IMR-90 (cell line): ENCODE data around the gene MAN1A2. TPM values are rescaled to one million over a fixed set of nuclear protein-coding genes. Genes with fewer than 3 reads are reported as not detected.

ENCODE experiments used
- ATAC-seq: fragments of 200-7000 bp; cut with Tn5 transposase; 2 replicates; pipeline ENCODE4 v1.9.1; 2020; ENCODE audit warnings: low read depth, mild to moderate bottlenecking, moderate library complexity
- BruUV-seq: library from RNA; stranded (reverse); fragments of 400-500 nt; replicated peaks from 2 replicates; lab custom pipeline; 2021; lab: Mats Ljungman, UMichigan
- CTCF ChIA-PET: fragments of 300-600 bp; formaldehyde crosslinking; extraction: SDS; loops from one replicate; lab custom pipeline; 2021; ENCODE audit warnings: antibody characterized with exemption; lab: Yijun Ruan, JAX
- POLR2A ChIA-PET: fragments of 300-600 bp; sonication (Branson Sonifier 250); formaldehyde crosslinking; loops from one replicate; lab custom pipeline; 2022; ENCODE audit warnings: antibody characterized with exemption; ENCODE audit not compliant: unreplicated experiment; lab: Charles Lee
- DNase-seq: peaks from one replicate; pipeline ENCODE4 v3.0.0; 2013
- H2AFZ ChIP-seq: replicated peaks from 2 replicates; pipeline ENCODE3; 2013; ENCODE audit warnings: low read length, mild to moderate bottlenecking; ENCODE audit not compliant: poor library complexity
- H2AK5ac ChIP-seq: 2 replicates; pipeline ENCODE4 v1.6.1; 2013; ENCODE audit warnings: low read depth, low read length, inconsistent platforms
- H2AK9ac ChIP-seq: replicated peaks from 2 replicates; pipeline ENCODE3; 2013; ENCODE audit warnings: mild to moderate bottlenecking, low read depth, low read length, moderate library complexity; ENCODE audit not compliant: poor library complexity
- H2BK120ac ChIP-seq: 2 replicates; pipeline ENCODE4 v1.6.1; 2013; ENCODE audit warnings: low read depth, low read length, inconsistent platforms
- H2BK15ac ChIP-seq: 3 replicates; pipeline ENCODE4 v1.6.1; 2013; ENCODE audit warnings: low read depth, low read length, inconsistent platforms
- H2BK20ac ChIP-seq: 2 replicates; pipeline ENCODE4 v1.6.1; 2013; ENCODE audit warnings: low read depth, mild to moderate bottlenecking, inconsistent platforms, low read length, moderate library complexity
- H2BK5ac ChIP-seq: 2 replicates; pipeline ENCODE4 v1.6.1; 2013; ENCODE audit warnings: mild to moderate bottlenecking, low read depth, low read length, inconsistent platforms; ENCODE audit not compliant: poor library complexity, severe bottlenecking
- H3K14ac ChIP-seq: replicated peaks from 2 replicates; pipeline ENCODE4 v1.6.1; 2013; ENCODE audit warnings: low read depth, low read length, inconsistent platforms
- H3K18ac ChIP-seq: 2 replicates; pipeline ENCODE4 v1.6.1; 2013; ENCODE audit warnings: low read depth, low read length, control low read depth
- H3K23ac ChIP-seq: 2 replicates; pipeline ENCODE4 v1.6.1; 2013; ENCODE audit warnings: low read depth, low read length, inconsistent platforms
- H3K27ac ChIP-seq: 2 replicates; pipeline ENCODE4 v1.5.1; 2013; ENCODE audit warnings: mild to moderate bottlenecking, control low read depth, low read length; ENCODE audit not compliant: insufficient read depth
- H3K27me3 ChIP-seq: 2 replicates; pipeline ENCODE4 v1.6.1; 2013; ENCODE audit warnings: low read length; ENCODE audit not compliant: control insufficient read depth, insufficient read depth
- H3K36me3 ChIP-seq: 2 replicates; pipeline ENCODE4 v1.6.1; 2013; ENCODE audit warnings: low read length, mixed read lengths; ENCODE audit not compliant: control insufficient read depth, insufficient read depth
- H3K4ac ChIP-seq: 2 replicates; pipeline ENCODE4 v1.6.1; 2013; ENCODE audit warnings: low read depth, low read length, inconsistent platforms
- H3K4me1 ChIP-seq: 2 replicates; pipeline ENCODE4 v1.6.1; 2013; ENCODE audit warnings: low read length, mixed read lengths; ENCODE audit not compliant: control insufficient read depth, insufficient read depth
- H3K4me2 ChIP-seq: 2 replicates; pipeline ENCODE4 v1.6.1; 2013; ENCODE audit warnings: low read depth, mild to moderate bottlenecking, control low read depth, low read length, moderate library complexity
- H3K4me3 ChIP-seq: 2 replicates; pipeline ENCODE4 v1.5.1; 2013; ENCODE audit warnings: low read depth, mild to moderate bottlenecking, control low read depth, low read length, moderate library complexity; ENCODE audit not compliant: insufficient read depth
- H3K56ac ChIP-seq: 2 replicates; pipeline ENCODE4 v1.6.1; 2013; ENCODE audit warnings: low read length, inconsistent platforms; ENCODE audit not compliant: insufficient read depth; ENCODE audit errors: extremely low read depth
- H3K79me1 ChIP-seq, 2 experiments: 2 replicates each; pipeline ENCODE4 v1.6.1; 2013; ENCODE audit warnings: low read length in 2 of 2, inconsistent platforms in 1 of 2, low read depth in 1 of 2
- H3K9ac ChIP-seq: 2 replicates; pipeline ENCODE4 v1.6.1; 2013; ENCODE audit warnings: low read depth, low read length, control low read depth
- H3K9me1 ChIP-seq: 2 replicates; pipeline ENCODE4 v1.6.1; 2013; ENCODE audit warnings: low read length, inconsistent platforms; ENCODE audit not compliant: insufficient read depth
- H3K9me3 ChIP-seq: 2 replicates; pipeline ENCODE4 v1.6.1; 2013; ENCODE audit warnings: low read length; ENCODE audit not compliant: control insufficient read depth, insufficient read depth
- H4K20me1 ChIP-seq: 2 replicates; pipeline ENCODE4 v1.6.1; 2013; ENCODE audit warnings: low read length, inconsistent platforms; ENCODE audit not compliant: insufficient read depth
- H4K5ac ChIP-seq: 2 replicates; pipeline ENCODE4 v1.6.1; 2013; ENCODE audit warnings: mild to moderate bottlenecking, low read depth, low read length, control low read depth
- H4K8ac ChIP-seq, 2 experiments: 2 replicates each; pipeline ENCODE4 v1.6.1; 2013; ENCODE audit warnings: low read depth in 2 of 2, low read length in 2 of 2, control low read depth in 1 of 2, inconsistent platforms in 1 of 2
- H4K91ac ChIP-seq: 2 replicates; pipeline ENCODE4 v1.6.1; 2013; ENCODE audit warnings: low read depth, low read length, inconsistent platforms; ENCODE audit not compliant: insufficient read depth
- BHLHE40 ChIP-seq: fragments of 150-350 bp; IDR thresholded peaks from 2 replicates; pipeline ENCODE4 v1.6.1; 2016; ENCODE audit warnings: mild to moderate bottlenecking, low read depth, low read length
- MAZ ChIP-seq: IDR thresholded peaks from 2 replicates; pipeline ENCODE4 v1.6.1; 2012; ENCODE audit warnings: low read depth, mild to moderate bottlenecking, low read length, improper control_type of control experiment, moderate library complexity, borderline replicate concordance
- MXI1 ChIP-seq: IDR thresholded peaks from 2 replicates; pipeline ENCODE4 v1.6.1; 2012; ENCODE audit warnings: low read depth, mild to moderate bottlenecking, low read length, moderate library complexity, borderline replicate concordance
- NFE2L2 ChIP-seq: fragments of 150-350 bp; IDR thresholded peaks from 2 replicates; pipeline ENCODE4 v1.6.1; 2016; ENCODE audit warnings: low read depth, mild to moderate bottlenecking, low read length
- POLR2A ChIP-seq: IDR thresholded peaks from 2 replicates; pipeline ENCODE4 v1.6.1; 2012; ENCODE audit warnings: mild to moderate bottlenecking, low read depth, low read length
- RAD21 ChIP-seq: IDR thresholded peaks from 2 replicates; pipeline ENCODE4 v1.6.1; 2012; ENCODE audit warnings: low read length, improper control_type of control experiment
- RCOR1 ChIP-seq: IDR thresholded peaks from 2 replicates; pipeline ENCODE4 v1.6.1; 2012; ENCODE audit warnings: mild to moderate bottlenecking, low read length, improper control_type of control experiment; ENCODE audit not compliant: insufficient replicate concordance
- RFX5 ChIP-seq: IDR thresholded peaks from 2 replicates; pipeline ENCODE4 v1.8.0; 2012; ENCODE audit warnings: low read depth, mild to moderate bottlenecking, low read length, moderate library complexity
- WGBS, 2 experiments: methylation state at CpG; one replicate each; pipeline versions ENCODE4 v1.1.5 to v1.1.7; 2013; ENCODE audit warnings: missing lambda C conversion rate in 2 of 2; ENCODE audit not compliant: insufficient read length in 1 of 2; ENCODE audit errors: extremely low coverage in 2 of 2; 5-methylcytosine and 5-hydroxymethylcytosine counted together
- dilution Hi-C: fragments of 300-500 bp; cut with HindIII; formaldehyde crosslinking; loops from one replicate; pipeline ENCODE4 v1.14.3; 2018; ENCODE audit warnings: low sequenced_read_pairs; ENCODE audit not compliant: unreplicated experiment
- in situ Hi-C: fragments of 300-500 bp; cut with MboI; formaldehyde crosslinking; loops from 3 replicates; pipeline ENCODE4 v1.14.3; 2019; ENCODE audit warnings: low sequenced_read_pairs, inconsistent platforms, mixed read lengths
- intact Hi-C: fragments of 100-400 bp; cut with micrococcal nuclease; formaldehyde crosslinking; loops from 2 replicates; pipeline ENCODE4 v1.10.0; 2022
- polyA plus RNA-seq, 3 experiments: library from polyadenylated mRNA; depleted of rRNA; stranded (reverse); fragments of >200 nt; gene quantifications; 2 replicates each; pipeline ENCODE4 v1.2.3, GENCODE V29; 2012; ENCODE audit warnings: low replicate concordance in 1 of 3
- total RNA-seq: library from RNA; depleted of rRNA; stranded (reverse); fragments of >200 nt; gene quantifications from 2 replicates; pipeline ENCODE4 v1.2.3, GENCODE V29; 2012

The MAN1A2 gene
- total and polyA plus RNA-seq, 2 of the 4 experiments (the other 2 are of a cell fraction), result 12.4 to 29.4 TPM

DNA sequence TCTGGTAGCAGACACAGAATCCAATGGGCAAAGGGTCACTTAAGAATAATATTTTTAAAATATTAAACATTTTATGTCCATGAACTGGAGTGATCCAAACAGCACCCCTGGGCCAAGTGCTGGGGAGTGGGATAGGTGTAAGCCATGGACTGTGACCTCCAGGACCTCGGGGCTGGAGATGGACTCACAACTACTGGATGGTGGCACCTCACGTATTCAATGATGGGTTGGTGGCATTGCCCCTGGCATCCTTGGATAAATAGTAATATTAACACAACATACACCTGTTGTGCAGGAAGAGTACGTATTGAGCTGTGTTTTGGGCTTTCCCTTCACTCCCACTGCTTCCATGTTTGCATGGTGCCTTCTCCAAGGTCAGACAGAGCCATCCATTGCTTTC, 199.3 kb downstream of the MAN1A2 start:
- in situ Hi-C loops (no loop called here), dilution Hi-C loops (no loop called here), intact Hi-C loops (no loop called here)
- Histone ChIP-seq H2BK20ac (no peak overlapping the region), H2AFZ (no peak overlapping the region), H3K4me3 (no peak overlapping the region), H2AK9ac (no peak overlapping the region), H3K9ac (no peak overlapping the region), H3K27me3 (peaks cover 24% of the 10 kb centered on the region), H2BK5ac (no peak overlapping the region), H3K14ac (no peak overlapping the region), H3K4me1 (no peaks in the 10 kb centered on the region; the same call in 1 of the 2 replicates), H3K4me2 (no peak overlapping the region), H2BK120ac (no peak overlapping the region), H3K27ac (no peak overlapping the region), H3K56ac (no peak overlapping the region), H4K91ac (no peak overlapping the region), H3K79me1 (no peaks in the 10 kb centered on the region), H3K4ac (no peak overlapping the region), H3K18ac (no peak overlapping the region), H3K9me3 (no peaks in the 10 kb centered on the region), H3K23ac (no peak overlapping the region), H4K8ac (no peak overlapping the region), H4K5ac (no peak overlapping the region), H2BK15ac (no peak overlapping the region), H2AK5ac (no peak overlapping the region), H3K36me3 (no peaks in the 10 kb centered on the region), H4K20me1 (no peaks in the 10 kb centered on the region), H3K9me1 (no peaks in the 10 kb centered on the region)
- CTCF ChIA-PET, result no interaction called here
- POLR2A ChIA-PET, result no interaction called here
- ATAC-seq (no peak), DNase-seq (no peak)
- no CpG with 5 or more reads among the region's 3 CpGs for WGBS, 2 experiments
- BruUV-seq, result no TSS peak
- TF ChIP-seq NFE2L2, result no peak
- TF ChIP-seq POLR2A, result no peak
- no peak for TF ChIP-seq MXI1
- no peak for TF ChIP-seq RAD21
- no peak for TF ChIP-seq RFX5
- no peak for TF ChIP-seq MAZ
- TF ChIP-seq BHLHE40, result no peak
- TF ChIP-seq RCOR1, result no peak
